Panc1 (cell line): ENCODE data around the gene CSMD2. TPM values are rescaled to one million over a fixed set of nuclear protein-coding genes. Genes with fewer than 3 reads are reported as not detected.

ENCODE experiments used
- ATAC-seq: fragments of 200-7000 bp; cut with Tn5 transposase; 2 replicates; pipeline ENCODE4 v1.9.1; 2020; ENCODE audit warnings: mild to moderate bottlenecking, moderate library complexity
- BruUV-seq: library from RNA; stranded (reverse); fragments of 400-500 nt; replicated peaks from 2 replicates; lab custom pipeline; 2021; lab: Mats Ljungman, UMichigan
- CTCF ChIA-PET: fragments of 300-600 bp; sonication (Branson Sonifier 250); formaldehyde crosslinking; loops from one replicate; lab custom pipeline; 2022; ENCODE audit warnings: antibody characterized with exemption; lab: Charles Lee
- POLR2A ChIA-PET: fragments of 300-600 bp; sonication (Branson Sonifier 250); formaldehyde crosslinking; loops from one replicate; lab custom pipeline; 2022; ENCODE audit warnings: antibody characterized with exemption; lab: Charles Lee
- DNase-seq: peaks from one replicate; pipeline ENCODE4 v3.0.0-alpha.2; 2010; ENCODE audit warnings: low read depth, low spot score
- H3K27ac ChIP-seq: 2 replicates; pipeline ENCODE4 v1.5.1; 2011; ENCODE audit warnings: mild to moderate bottlenecking, low read length, inconsistent platforms
- H3K27me3 ChIP-seq: fragments of 200-500 bp; sonication (Bioruptor generic); 2 replicates; pipeline ENCODE4 v1.6.0; 2014; ENCODE audit warnings: low read length, inconsistent platforms; ENCODE audit not compliant: control insufficient read depth, insufficient read depth
- H3K36me3 ChIP-seq: fragments of 200-500 bp; sonication (Bioruptor generic); 2 replicates; pipeline ENCODE4 v1.5.1; 2014; ENCODE audit warnings: inconsistent platforms, mild to moderate bottlenecking, low read length, moderate library complexity; ENCODE audit not compliant: control insufficient read depth, insufficient read depth
- H3K4me1 ChIP-seq: 2 replicates; pipeline ENCODE4 v1.5.1; 2011; ENCODE audit warnings: inconsistent platforms, mild to moderate bottlenecking, low read length, moderate library complexity; ENCODE audit not compliant: control insufficient read depth, insufficient read depth
- H3K4me3 ChIP-seq, 2 experiments: 2 replicates each; pipeline ENCODE4 v1.5.1; 2011 to 2012; ENCODE audit warnings: low read depth in 2 of 2, low read length in 2 of 2, mild to moderate bottlenecking in 2 of 2, inconsistent platforms in 1 of 2, moderate library complexity in 1 of 2
- H3K9me3 ChIP-seq: fragments of 200-500 bp; sonication (Bioruptor generic); 2 replicates; pipeline ENCODE4 v1.5.1; 2014; ENCODE audit warnings: low read depth, mild to moderate bottlenecking, inconsistent platforms, low read length, moderate library complexity; ENCODE audit not compliant: control insufficient read depth, insufficient read depth
- CTCF ChIP-seq: fragments of 450-650 bp; IDR thresholded peaks from 2 replicates; pipeline ENCODE4 v1.5.1; 2017; ENCODE audit warnings: mild to moderate bottlenecking
- POLR2AphosphoS5 ChIP-seq: IDR thresholded peaks from 2 replicates; pipeline ENCODE4 v1.6.1; 2012; ENCODE audit warnings: mild to moderate bottlenecking, low read depth, low read length, moderate library complexity
- REST ChIP-seq, 2 experiments: IDR thresholded peaks; 2 replicates each; pipeline ENCODE4 v1.6.1; 2011 to 2012; ENCODE audit warnings: low read depth in 2 of 2, control low read depth in 1 of 2, low read length in 1 of 2, mild to moderate bottlenecking in 1 of 2, moderate library complexity in 1 of 2; ENCODE audit not compliant: insufficient read depth in 1 of 2
- SIN3A ChIP-seq: IDR thresholded peaks from 2 replicates; pipeline ENCODE4 v1.6.1; 2012; ENCODE audit warnings: low read depth, mild to moderate bottlenecking, low read length, moderate library complexity, borderline replicate concordance; ENCODE audit not compliant: insufficient read depth
- TCF7L2 ChIP-seq: IDR thresholded peaks from 2 replicates; pipeline ENCODE4 v1.6.1; 2011; ENCODE audit warnings: mild to moderate bottlenecking, low read depth, low read length, inconsistent platforms
- in situ Hi-C: cut with HindIII; loops from 2 replicates; pipeline ENCODE4 v1.10.0; 2016; ENCODE audit warnings: low sequenced_read_pairs, low pct_unique_long_range_greater_than_20kb
- intact Hi-C: fragments of 100-400 bp; cut with micrococcal nuclease; formaldehyde crosslinking; loops from one replicate; pipeline ENCODE4 v1.10.0; 2022; ENCODE audit not compliant: unreplicated experiment
- total RNA-seq: library from RNA; stranded (reverse); gene quantifications from one replicate; pipeline ENCODE4 v1.2.1, GENCODE V29; 2021; ENCODE audit not compliant: unreplicated experiment

CSMD2 gene
- total RNA-seq, 1 experiment from 2014 or later, result not detected

- no peaks in the 10 kb centered on the region for H3K9me3 ChIP-seq
- TF ChIP-seq CTCF, result no peak
- TF ChIP-seq REST (IDR thresholded peaks at IDR 0.05; ENCODE audit: insufficient read depth in 1 of 2, low read depth in 2 of 2, low read length in 1 of 2), result no peak
- no peak for TF ChIP-seq TCF7L2
- no peak for TF ChIP-seq POLR2AphosphoS5
- no peak for TF ChIP-seq SIN3A
- BruUV-seq, result no TSS peak
- H3K36me3 ChIP-seq, result no peaks in the 10 kb centered on the region
- CTCF ChIA-PET, result no interaction called here
- no peak for DNase-seq
- H3K27ac ChIP-seq, result no peak overlapping the region
- POLR2A ChIA-PET, result no interaction called here
- intact Hi-C loops, result no loop called here
- in situ Hi-C loops, result no loop called here
- H3K4me3 ChIP-seq, result no peak overlapping the region
- H3K27me3 ChIP-seq, result 0 out of 2 replicates have a peak, but pooled peaks cover 3% of the 10 kb centered on the region
- no peaks in the 10 kb centered on the region for H3K4me1 ChIP-seq
- no peak for ATAC-seq
Observed at GRCh38 chr1:33653226-33653625, 511.8 kb downstream of the CSMD2 start.

GRCh38 chr1:33650708-33651107, 514.3 kb downstream of the CSMD2 start:
- Histone ChIP-seq H3K9me3 (no peaks in the 10 kb centered on the region), H3K4me3 (no peak overlapping the region), H3K27ac (no peak overlapping the region), H3K4me1 (no peaks in the 10 kb centered on the region), H3K27me3 (peaks cover 7% of the 10 kb centered on the region), H3K36me3 (no peaks in the 10 kb centered on the region)
- in situ Hi-C loops, result no loop called here
- intact Hi-C loops, result no loop called here
- no peak for TF ChIP-seq CTCF
- TF ChIP-seq POLR2AphosphoS5, result no peak
- no peak for TF ChIP-seq TCF7L2
- no peak for TF ChIP-seq REST (IDR thresholded peaks at IDR 0.05; ENCODE audit: insufficient read depth in 1 of 2, low read depth in 2 of 2, low read length in 1 of 2)
- TF ChIP-seq SIN3A, result no peak
- ChIA-PET POLR2A (no interaction called here), CTCF (no interaction called here)
- DNase-seq, result no peak
- BruUV-seq, result no TSS peak
- ATAC-seq, result no peak
